ENCODE measurements around the gene KATNAL2. TPM values are rescaled to one million over a fixed set of nuclear protein-coding genes. Genes with fewer than 3 reads are reported as not detected.

Gene KATNAL2
- total RNA-seq, 1 experiment from 2014 or later = 21.7 TPM

- no peaks in the 10 kb centered on the region; the same call in 1 of the 2 replicates for H3K27me3 ChIP-seq (ENCODE audit: insufficient read depth, low read length)
- peaks cover 4 to 7% of the 10 kb centered on the region in 2 experiments for H3K4me1 Mint-ChIP-seq
- H2BK120ac ChIP-seq (ENCODE audit: low read depth, low read length, poor library complexity, severe bottlenecking) = no peak overlapping the region
- no peak overlapping the region; a peak in 1 of 7 replicates for H3K27ac Mint-ChIP-seq
- no peak overlapping the region for H4K5ac ChIP-seq (ENCODE audit: insufficient read length, low read depth, low read length)
- no peak overlapping the region for H3K27ac ChIP-seq (ENCODE audit: insufficient read length, low read depth, low read length)
- no peak overlapping the region for H3K14ac ChIP-seq (ENCODE audit: insufficient read depth, low read length)
- no peak overlapping the region for H3T11ph ChIP-seq (ENCODE audit: low read length)
- H2AK5ac ChIP-seq (ENCODE audit: insufficient read length, low read length) = no peak overlapping the region
- no peaks in the 10 kb centered on the region; the same call in 1 of the 2 replicates for H3K4me1 ChIP-seq (ENCODE audit: insufficient read depth, low read length)
- no peak overlapping the region for H3K4ac ChIP-seq (ENCODE audit: low read depth, low read length)
- H2BK5ac ChIP-seq (ENCODE audit: insufficient read length, low read length) = no peak overlapping the region
- no peaks in the 10 kb centered on the region for H3K79me2 ChIP-seq (ENCODE audit: insufficient read depth, low read length)
- no peaks in the 10 kb centered on the region for H3K27me3 Mint-ChIP-seq (ENCODE audit: low read depth)
- H3K23ac ChIP-seq (ENCODE audit: insufficient read length, low read depth, low read length) = no peak overlapping the region
- no peak overlapping the region for H3K9ac ChIP-seq (ENCODE audit: extremely low read depth, insufficient read length, low read length)
- no peak overlapping the region for H4K91ac ChIP-seq (ENCODE audit: insufficient read length, low read depth, low read length)
- H3K79me1 ChIP-seq (ENCODE audit: insufficient read depth, low read depth, low read length, poor library complexity, severe bottlenecking) = no peaks in the 10 kb centered on the region
- H2BK20ac ChIP-seq (ENCODE audit: low read depth, low read length, poor library complexity, severe bottlenecking) = no peak overlapping the region
- H3K23me2 ChIP-seq (ENCODE audit: insufficient read length, low read depth, low read length, poor library complexity, severe bottlenecking) = no peaks in the 10 kb centered on the region
- H4K20me1 ChIP-seq (ENCODE audit: control insufficient read depth, insufficient read depth, insufficient read length) = no peaks in the 10 kb centered on the region
- no peaks in the 10 kb centered on the region for H3K9me3 Mint-ChIP-seq
- no peak overlapping the region for H2BK15ac ChIP-seq (ENCODE audit: low read depth, low read length)
- no peak overlapping the region for H3K4me2 ChIP-seq (ENCODE audit: insufficient read depth, insufficient read length, low read length)
- no CpG with 5 or more reads among the region's 3 CpGs for WGBS (ENCODE audit: extremely low coverage, insufficient read length, low lambda C conversion rate)
- TF ChIP-seq CTCF (conservative IDR thresholded peaks at IDR 0.05) = no peak
- no peak overlapping the region for H3K4me3 Mint-ChIP-seq
- H2BK12ac ChIP-seq (ENCODE audit: insufficient read length, low read depth, low read length) = no peak overlapping the region
- no peak overlapping the region for H4K8ac ChIP-seq (replicated peaks; ENCODE audit: insufficient read length, low read depth, low read length)
- DNase-seq = no peak
- no peaks in the 10 kb centered on the region for H3K9me3 ChIP-seq (ENCODE audit: control insufficient read depth, low read depth, low read length)
- H3K18ac ChIP-seq (ENCODE audit: insufficient read length, low read depth, low read length) = no peak overlapping the region
- H2AFZ ChIP-seq (ENCODE audit: low read length) = no peak overlapping the region
- peaks cover 8 to 38% (median 28%) of the 10 kb centered on the region in 3 experiments for H3K36me3 Mint-ChIP-seq (ENCODE audit: insufficient read depth in 1 of 3, low read depth in 3 of 3)
- H3K56ac ChIP-seq (ENCODE audit: insufficient read length, low read depth, low read length) = no peak overlapping the region
Measured at GRCh38 chr18:47121146-47121545, 203.7 kb downstream of the KATNAL2 start.
